Tibial nerve (tissue), 4 donors: ENCODE measurements around the gene HOXD10. TPM values are rescaled to one million over a fixed set of nuclear protein-coding genes. Genes with fewer than 3 reads are reported as not detected.
A peak's percentile ranks its signal among the peaks of the same experiment; 100 is the strongest.

Experiments used
- DNase-seq, 2 donors: peaks; one replicate each; pipeline ENCODE4 v3.0.0-alpha.2; 2019; ENCODE audit warnings: low spot score in 2 of 2
- H3K27ac ChIP-seq, 4 donors: fragments of 200-600 bp; sonication (generic) in 3 of 4; one replicate each; pipeline ENCODE4 v1.5.1; 2017 to 2019; ENCODE audit warnings: mild to moderate bottlenecking in 1 of 4
- H3K27me3 ChIP-seq, 2 donors: fragments of 200-600 bp; sonication (generic) in 1 of 2; one replicate each; pipeline versions ENCODE4 v1.5.1 to v1.6.0; 2017 to 2019
- H3K36me3 ChIP-seq, 3 donors: fragments of 200-600 bp; sonication (generic); one replicate each; pipeline ENCODE4 v1.5.1; 2018 to 2019
- H3K4me1 ChIP-seq, 4 donors: fragments of 200-600 bp; sonication (generic) in 3 of 4; one replicate each; pipeline ENCODE4 v1.5.1; 2017 to 2019
- H3K4me3 ChIP-seq, 4 donors: fragments of 200-600 bp; sonication (generic) in 3 of 4; one replicate each; pipeline ENCODE4 v1.5.1; 2017 to 2019; ENCODE audit warnings: mild to moderate bottlenecking in 1 of 4, moderate library complexity in 1 of 4
- H3K9me3 ChIP-seq, 4 donors: fragments of 200-600 bp; sonication (generic) in 3 of 4; one replicate each; pipeline ENCODE4 v1.5.1; 2017 to 2019
- EP300 ChIP-seq, 2 donors: sonication (generic); formaldehyde crosslinking; IDR thresholded peaks; one replicate each; pipeline ENCODE4 v1.6.1; 2017; ENCODE audit warnings: antibody characterized with exemption in 2 of 2, mild to moderate bottlenecking in 1 of 2
- POLR2A ChIP-seq, 2 donors: fragments of 450-650 bp; IDR thresholded peaks; one replicate each; pipeline ENCODE4 v1.6.1; 2017; ENCODE audit warnings: antibody characterized with exemption in 2 of 2, mild to moderate bottlenecking in 2 of 2, moderate library complexity in 2 of 2
- WGBS, 2 donors: methylation state at CpG; one replicate each; pipeline ENCODE4 v1.1.5; 2018; 5-methylcytosine and 5-hydroxymethylcytosine counted together
- small RNA-seq: library from RNA; depleted of rRNA; stranded (forward); fragments of <200 nt; gene quantifications from one replicate; pipeline ENCODE3, GENCODE V24; 2016
- total RNA-seq, 4 donors: library from RNA; depleted of rRNA; stranded (reverse); fragments of >200 nt; gene quantifications; one replicate each; pipeline ENCODE4 v1.1.0, GENCODE V29; 2016
- TF ChIP-seq, protein P1 (sequence below), 5 experiments: fragments of 200-600 bp in 3 of 5; fragments of 450-650 bp in 2 of 5; sonication (generic) in 3 of 5; IDR thresholded peaks; one replicate each; pipeline ENCODE4 v1.5.1; 2016 to 2019; ENCODE audit warnings: antibody characterized with exemption in 5 of 5, mild to moderate bottlenecking in 3 of 5, moderate library complexity in 2 of 5

The HOXD10 gene
- total RNA-seq, 4 donors from 2014 or later = 0.39 to 2.1 (median 1.1) TPM

DNA sequence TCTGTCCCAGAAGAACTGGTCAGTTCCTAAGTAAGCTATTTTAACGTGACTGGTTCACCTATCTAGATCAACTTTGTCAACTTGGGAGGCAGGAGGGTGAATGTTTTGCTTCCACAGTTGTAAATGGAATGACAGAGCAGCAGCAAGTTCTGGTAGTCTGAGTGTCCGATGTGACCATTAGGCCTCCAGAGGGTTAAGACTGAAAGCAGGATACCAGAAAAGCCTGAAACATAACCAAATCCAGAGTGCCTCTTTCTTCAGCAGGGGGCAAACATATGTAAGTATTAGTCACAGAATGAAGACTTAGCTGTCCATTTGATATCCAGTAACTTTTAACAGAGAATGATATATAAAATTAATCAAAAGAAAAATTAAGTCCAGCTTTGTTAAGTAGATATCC, 49.7 kb downstream of the HOXD10 start:
- no peaks in the 10 kb centered on the region for H3K36me3 ChIP-seq
- no peak overlapping the region for H3K27ac ChIP-seq
- peaks cover 0 to 9% (median 0%) of the 10 kb centered on the region in 4 donors for H3K9me3 ChIP-seq
- TF ChIP-seq EP300 (IDR thresholded peaks at IDR 0.05) = no peak
- TF ChIP-seq, protein P1, sequence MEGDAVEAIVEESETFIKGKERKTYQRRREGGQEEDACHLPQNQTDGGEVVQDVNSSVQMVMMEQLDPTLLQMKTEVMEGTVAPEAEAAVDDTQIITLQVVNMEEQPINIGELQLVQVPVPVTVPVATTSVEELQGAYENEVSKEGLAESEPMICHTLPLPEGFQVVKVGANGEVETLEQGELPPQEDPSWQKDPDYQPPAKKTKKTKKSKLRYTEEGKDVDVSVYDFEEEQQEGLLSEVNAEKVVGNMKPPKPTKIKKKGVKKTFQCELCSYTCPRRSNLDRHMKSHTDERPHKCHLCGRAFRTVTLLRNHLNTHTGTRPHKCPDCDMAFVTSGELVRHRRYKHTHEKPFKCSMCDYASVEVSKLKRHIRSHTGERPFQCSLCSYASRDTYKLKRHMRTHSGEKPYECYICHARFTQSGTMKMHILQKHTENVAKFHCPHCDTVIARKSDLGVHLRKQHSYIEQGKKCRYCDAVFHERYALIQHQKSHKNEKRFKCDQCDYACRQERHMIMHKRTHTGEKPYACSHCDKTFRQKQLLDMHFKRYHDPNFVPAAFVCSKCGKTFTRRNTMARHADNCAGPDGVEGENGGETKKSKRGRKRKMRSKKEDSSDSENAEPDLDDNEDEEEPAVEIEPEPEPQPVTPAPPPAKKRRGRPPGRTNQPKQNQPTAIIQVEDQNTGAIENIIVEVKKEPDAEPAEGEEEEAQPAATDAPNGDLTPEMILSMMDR (IDR thresholded peaks at IDR 0.05) = no peak
- TF ChIP-seq POLR2A (IDR thresholded peaks at IDR 0.05) = no peak
- DNase-seq = no peak
- H3K4me1 ChIP-seq = peaks cover 0 to 23% (median 0%) of the 10 kb centered on the region in 4 donors
- no peak overlapping the region for H3K4me3 ChIP-seq
- H3K27me3 ChIP-seq = peaks cover 3 to 82% of the 10 kb centered on the region in 2 donors
- 85 to 88% methylated on average over 2 of the region's 2 CpGs for WGBS, 2 donors

DNA sequence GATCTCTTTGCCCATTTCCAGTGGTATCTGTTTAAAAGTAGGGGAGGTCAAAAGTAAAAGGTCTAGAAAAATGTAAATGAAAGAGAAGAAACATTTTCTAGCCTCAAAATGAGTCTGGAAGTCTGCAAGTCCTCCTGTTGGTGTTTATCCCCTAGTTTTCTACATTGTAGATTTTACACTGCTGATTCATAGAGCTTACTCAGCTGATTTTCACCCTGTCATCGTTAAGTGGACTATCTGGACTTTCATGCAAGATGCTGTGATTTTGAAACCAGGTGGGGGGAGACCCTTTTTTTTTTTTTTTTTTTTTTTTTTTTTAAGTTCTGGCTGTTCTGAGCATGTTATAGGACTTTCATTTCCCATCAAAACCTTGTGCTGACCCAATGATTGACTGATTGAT, 50.8 kb downstream of the HOXD10 start:
- H3K36me3 ChIP-seq = no peaks in the 10 kb centered on the region
- WGBS, 2 donors = 77 to 81% methylated on average over 1 of the region's 1 CpG
- TF ChIP-seq, protein P1 (IDR thresholded peaks at IDR 0.05) = no peak
- no peak for TF ChIP-seq EP300 (IDR thresholded peaks at IDR 0.05)
- TF ChIP-seq POLR2A (IDR thresholded peaks at IDR 0.05) = no peak
- H3K4me1 ChIP-seq = peaks cover 0 to 26% (median 0%) of the 10 kb centered on the region in 4 donors
- no peak for DNase-seq
- peaks cover 3 to 82% of the 10 kb centered on the region in 2 donors for H3K27me3 ChIP-seq
- no peak overlapping the region for H3K4me3 ChIP-seq
- H3K27ac ChIP-seq = no peak overlapping the region
- peaks cover 0 to 9% (median 0%) of the 10 kb centered on the region in 4 donors for H3K9me3 ChIP-seq

DNA sequence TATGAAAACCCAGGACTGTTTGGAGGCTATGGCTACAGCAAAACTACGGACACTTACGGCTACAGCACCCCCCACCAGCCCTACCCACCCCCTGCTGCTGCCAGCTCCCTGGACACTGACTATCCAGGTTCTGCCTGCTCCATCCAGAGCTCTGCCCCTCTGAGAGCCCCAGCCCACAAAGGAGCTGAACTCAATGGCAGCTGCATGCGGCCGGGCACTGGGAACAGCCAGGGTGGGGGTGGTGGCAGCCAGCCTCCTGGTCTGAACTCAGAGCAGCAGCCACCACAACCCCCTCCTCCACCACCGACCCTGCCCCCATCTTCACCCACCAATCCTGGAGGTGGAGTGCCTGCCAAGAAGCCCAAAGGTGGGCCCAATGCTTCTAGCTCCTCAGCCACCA, 52.6 kb downstream of the HOXD10 start:
- Histone ChIP-seq H3K9me3 (peaks cover 0 to 4% (median 0%) of the 10 kb centered on the region in 4 donors), H3K27me3 (peaks cover 6 to 82% of the 10 kb centered on the region in 2 donors), H3K36me3 (no peaks in the 10 kb centered on the region), H3K4me1 (peaks cover 0 to 26% (median 0%) of the 10 kb centered on the region in 4 donors), H3K4me3 (no peak overlapping the region), H3K27ac (no peak overlapping the region)
- 60 to 75% methylated on average over 1 to 4 of the region's 5 CpGs for WGBS, 2 donors
- no peak for DNase-seq
- no peak for TF ChIP-seq POLR2A (IDR thresholded peaks at IDR 0.05)
- no peak for TF ChIP-seq EP300 (IDR thresholded peaks at IDR 0.05)
- TF ChIP-seq, protein P1 (IDR thresholded peaks at IDR 0.05) = no peak

Small RNA genes lying within 50 kb of the gene (small RNA-seq; reads per million reads assigned to genes)
- 178,554 reads per million, percentile 100 among the genes with 10 or more reads in this experiment for gene MIR10B

Other genes with a start within 250 kb of the HOXD10 start
- 10 to 100 TPM; 17.4 to 27.3 (median 24.1) TPM for gene LNPK, start 114.5 kb upstream of the HOXD10 start, total RNA-seq
- not detected for gene EVX2, start 32.8 kb upstream of the HOXD10 start, total RNA-seq
- gene HOXD13, start 24.1 kb upstream of the HOXD10 start, total RNA-seq = under 1 TPM in 1 of 4 donors, not detected in 3; 0.21 TPM
- gene HOXD12, start 17.0 kb upstream of the HOXD10 start, total RNA-seq = not detected
- gene HOXD11, start 9.5 kb upstream of the HOXD10 start, total RNA-seq = 1 to 10 TPM in 2 of 4 donors, under 1 TPM in 1, not detected in 1; 0.21 to 1.8 (median 1.2) TPM
- 1 to 10 TPM; 1.9 to 9.4 (median 5.9) TPM for gene HOXD9, start 5.9 kb downstream of the HOXD10 start, total RNA-seq
- 10 to 100 TPM; 12.6 to 19.5 (median 16.7) TPM for gene HOXD8, start 12.9 kb downstream of the HOXD10 start, total RNA-seq
- gene HOXD4, start 34.8 kb downstream of the HOXD10 start, total RNA-seq = 10 to 100 TPM in 3 of 4 donors, 1 to 10 TPM in 1; 3.8 to 17.1 (median 16.6) TPM
- gene HOXD3, start 40.5 kb downstream of the HOXD10 start, total RNA-seq = 10 to 100 TPM; 10.5 to 11.7 (median 11.0) TPM
- gene HOXD1, start 71.9 kb downstream of the HOXD10 start, total RNA-seq = 1 to 10 TPM in 1 of 4 donors, under 1 TPM in 2, not detected in 1; 0.44 to 1.8 (median 0.63) TPM
- 10 to 100 TPM; 18.8 to 22.4 (median 21.9) TPM for gene MTX2, start 152.7 kb downstream of the HOXD10 start, total RNA-seq